Adrenal gland (tissue), 5 donors: ENCODE results near the gene ATRN.
"Not testable (repeated sequence)": the region's sequence is repeated elsewhere in the genome, so short reads cannot be mapped to it uniquely, and the experiment has no call there.

Experiments
- POLR2A ChIP-seq, 2 donors: fragments of 450-650 bp; IDR thresholded peaks; one replicate each; pipeline ENCODE4 v1.6.1; 2017; ENCODE audit warnings: antibody characterized with exemption in 2 of 2, mild to moderate bottlenecking in 2 of 2, moderate library complexity in 1 of 2
- TF ChIP-seq, protein P1 (sequence below), 6 experiments: fragments of 450-650 bp in 4 of 6; fragments of 200-600 bp in 2 of 6; sonication (generic) in 1 of 6; IDR thresholded peaks; 1 replicate in 5 of 6; 2 replicates in 1 of 6; pipeline versions ENCODE4 v1.5.1 to v1.8.0; 2016 to 2021; ENCODE audit warnings: antibody characterized with exemption in 6 of 6, mild to moderate bottlenecking in 2 of 6, moderate library complexity in 1 of 6
- donor health status: DM: no; HTN: no; CAD: no.

DNA sequence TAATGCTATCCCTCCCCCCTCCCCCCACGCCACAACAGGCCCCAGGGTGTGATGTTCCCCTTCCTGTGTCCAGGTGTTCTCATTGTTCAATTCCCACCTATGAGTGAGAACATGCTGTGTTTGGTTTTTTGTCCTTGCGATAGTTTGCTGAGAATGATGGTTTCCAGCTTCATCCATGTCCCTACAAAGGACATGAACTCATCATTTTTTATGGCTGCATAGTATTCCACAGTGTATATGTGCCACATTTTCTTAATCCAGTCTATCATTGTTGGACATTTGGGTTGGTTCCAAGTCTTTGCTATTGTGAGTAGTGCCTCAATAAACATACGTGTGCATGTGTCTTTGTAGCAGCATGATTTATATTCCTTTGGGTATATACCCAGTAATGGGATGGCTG, 41.4 kb downstream of the ATRN start:
- TF ChIP-seq POLR2A (IDR thresholded peaks at IDR 0.05): not testable (repeated sequence)
- TF ChIP-seq, protein P1, sequence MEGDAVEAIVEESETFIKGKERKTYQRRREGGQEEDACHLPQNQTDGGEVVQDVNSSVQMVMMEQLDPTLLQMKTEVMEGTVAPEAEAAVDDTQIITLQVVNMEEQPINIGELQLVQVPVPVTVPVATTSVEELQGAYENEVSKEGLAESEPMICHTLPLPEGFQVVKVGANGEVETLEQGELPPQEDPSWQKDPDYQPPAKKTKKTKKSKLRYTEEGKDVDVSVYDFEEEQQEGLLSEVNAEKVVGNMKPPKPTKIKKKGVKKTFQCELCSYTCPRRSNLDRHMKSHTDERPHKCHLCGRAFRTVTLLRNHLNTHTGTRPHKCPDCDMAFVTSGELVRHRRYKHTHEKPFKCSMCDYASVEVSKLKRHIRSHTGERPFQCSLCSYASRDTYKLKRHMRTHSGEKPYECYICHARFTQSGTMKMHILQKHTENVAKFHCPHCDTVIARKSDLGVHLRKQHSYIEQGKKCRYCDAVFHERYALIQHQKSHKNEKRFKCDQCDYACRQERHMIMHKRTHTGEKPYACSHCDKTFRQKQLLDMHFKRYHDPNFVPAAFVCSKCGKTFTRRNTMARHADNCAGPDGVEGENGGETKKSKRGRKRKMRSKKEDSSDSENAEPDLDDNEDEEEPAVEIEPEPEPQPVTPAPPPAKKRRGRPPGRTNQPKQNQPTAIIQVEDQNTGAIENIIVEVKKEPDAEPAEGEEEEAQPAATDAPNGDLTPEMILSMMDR (IDR thresholded peaks at IDR 0.05): not testable (repeated sequence)
